Rectal smooth muscle tissue (tissue), 1 donor: ENCODE data around the gene ABCB6.

Source experiments
- H3K27ac ChIP-seq: one replicate; pipeline ENCODE4 v1.7.0; 2013; ENCODE audit warnings: low read depth, low read length, inconsistent platforms
- H3K27me3 ChIP-seq: one replicate; pipeline ENCODE4 v1.7.0; 2013; ENCODE audit warnings: low read length; ENCODE audit not compliant: control insufficient read depth, insufficient read depth
- H3K36me3 ChIP-seq: one replicate; pipeline ENCODE4 v1.7.0; 2013; ENCODE audit warnings: low read length; ENCODE audit not compliant: control insufficient read depth, insufficient read depth
- H3K4me1 ChIP-seq: one replicate; pipeline ENCODE4 v1.7.0; 2013; ENCODE audit warnings: low read length; ENCODE audit not compliant: control insufficient read depth, insufficient read depth
- H3K4me3 ChIP-seq: one replicate; pipeline ENCODE4 v1.7.0; 2013; ENCODE audit warnings: low read length
- H3K9ac ChIP-seq: one replicate; pipeline ENCODE4 v1.7.0; 2013; ENCODE audit warnings: low read length

ABCB6 gene

DNA sequence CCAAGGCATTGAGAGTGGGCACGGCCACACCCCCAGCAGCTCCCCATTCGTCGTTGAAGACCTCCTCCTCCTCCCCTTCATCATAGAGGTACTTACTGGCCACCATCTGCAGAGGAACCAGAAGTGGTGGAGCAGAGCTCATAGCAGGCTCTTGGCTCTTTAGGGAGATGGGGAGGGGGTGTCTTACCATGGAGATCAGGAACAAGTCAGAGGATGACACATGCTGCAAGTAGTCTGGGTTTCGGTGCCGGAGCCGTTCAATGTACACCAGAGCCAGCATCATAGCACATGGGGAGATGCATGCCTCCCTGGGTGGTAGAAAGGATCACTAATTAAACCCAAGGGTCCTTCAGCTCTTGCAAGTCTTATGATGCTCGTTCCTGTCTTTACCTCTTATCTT is 44.0 kb downstream of the ABCB6 start:
- Histone ChIP-seq H3K27ac (no peak overlapping the region), H3K4me3 (no peak overlapping the region), H3K4me1 (peaks cover 17% of the 10 kb centered on the region), H3K36me3 (peaks cover 12% of the 10 kb centered on the region), H3K27me3 (no peaks in the 10 kb centered on the region), H3K9ac (no peak overlapping the region)

DNA sequence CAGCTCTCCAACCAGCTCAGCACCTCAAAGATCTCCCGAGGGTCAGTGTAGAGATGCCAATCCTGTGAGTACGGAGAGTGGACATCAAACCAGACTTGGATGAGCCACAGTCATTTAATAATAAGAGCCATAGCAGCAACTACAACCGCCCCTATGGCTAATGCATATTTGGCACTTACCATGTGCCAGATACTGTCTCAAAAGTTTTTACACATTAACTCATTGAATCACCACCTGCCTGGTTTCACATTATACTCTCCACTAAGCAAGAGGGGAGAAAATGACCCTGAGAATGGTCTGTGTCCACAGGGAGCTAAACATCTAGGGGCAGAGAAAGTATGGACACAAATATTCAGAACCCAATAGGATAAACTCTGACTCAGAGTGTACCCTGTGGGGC is 44.6 kb downstream of the ABCB6 start:
- Histone ChIP-seq H3K27me3 (no peaks in the 10 kb centered on the region), H3K27ac (no peak overlapping the region), H3K4me3 (no peak overlapping the region), H3K9ac (no peak overlapping the region), H3K4me1 (peaks cover 17% of the 10 kb centered on the region), H3K36me3 (peaks cover 12% of the 10 kb centered on the region)

DNA sequence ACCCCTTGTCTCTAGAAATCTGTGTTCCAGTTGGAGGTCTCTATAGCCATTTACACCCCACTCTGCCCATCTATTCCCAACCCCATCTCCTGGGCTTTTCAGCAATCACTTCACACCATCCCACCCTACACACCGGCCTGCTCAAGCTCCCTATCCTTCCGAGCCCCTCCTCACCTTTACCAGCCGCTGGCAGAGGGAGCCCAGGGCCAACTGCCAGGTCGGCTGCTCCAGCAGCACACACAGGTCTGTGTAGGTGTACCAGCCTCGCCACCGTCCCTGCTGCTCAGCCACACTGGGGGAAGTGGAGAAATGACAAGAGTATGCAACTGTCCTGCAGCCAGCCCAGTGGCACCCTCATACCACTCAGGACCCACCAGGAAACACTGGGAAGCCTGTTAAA is 45.6 kb downstream of the ABCB6 start:
- Histone ChIP-seq H3K4me3 (no peak overlapping the region), H3K9ac (no peak overlapping the region), H3K36me3 (peaks cover 12% of the 10 kb centered on the region), H3K27me3 (no peaks in the 10 kb centered on the region), H3K4me1 (peaks cover 12% of the 10 kb centered on the region), H3K27ac (no peak overlapping the region)

DNA sequence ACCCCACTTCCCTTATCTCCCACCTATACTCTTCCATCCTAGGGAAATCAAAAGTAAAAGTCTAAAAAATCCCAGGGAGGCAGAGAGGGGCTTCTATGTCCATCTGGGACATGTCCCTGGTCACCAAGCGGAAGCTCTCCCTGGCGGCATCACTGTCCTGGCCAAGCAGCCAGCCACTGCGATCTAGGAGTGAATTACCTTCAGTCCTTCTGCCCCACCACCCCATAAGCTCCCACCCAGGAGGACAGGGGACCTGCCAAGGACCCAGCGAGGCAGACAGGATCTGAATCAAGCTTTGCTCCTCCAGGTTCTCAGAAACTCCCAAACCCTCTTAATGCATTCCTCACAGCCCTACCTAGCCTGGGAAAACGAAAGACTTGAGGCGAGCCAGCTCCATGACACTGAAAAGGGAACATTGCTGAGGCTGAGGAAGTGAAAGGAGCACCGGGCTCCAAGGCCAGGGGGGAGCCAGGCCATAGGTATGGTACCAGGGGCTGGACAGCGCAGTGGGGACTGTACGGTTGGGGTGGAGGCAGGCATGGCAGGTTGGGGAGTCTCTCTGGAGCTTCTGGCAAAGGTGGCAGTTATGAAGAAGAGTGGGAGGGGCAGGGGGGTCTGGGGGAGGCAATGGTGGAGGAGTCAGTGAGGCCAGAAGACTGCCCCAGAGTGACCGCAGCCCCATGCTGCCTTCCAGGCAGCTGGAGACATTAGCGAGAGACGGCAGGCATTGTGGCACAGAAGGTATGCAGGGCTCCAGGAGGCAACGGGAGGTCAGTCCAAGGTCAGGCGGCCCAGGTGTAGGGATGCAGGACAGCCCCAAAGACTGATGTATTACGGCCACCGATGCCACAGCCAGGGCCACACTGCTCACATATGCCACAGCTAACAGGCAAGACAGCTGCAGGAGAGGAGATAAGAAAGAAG is 46.3 kb downstream of the ABCB6 start:
- peaks cover 11% of the 10 kb centered on the region for H3K4me1 ChIP-seq
- peaks cover 12% of the 10 kb centered on the region for H3K36me3 ChIP-seq
- H3K9ac ChIP-seq, result no peak overlapping the region
- H3K27ac ChIP-seq, result no peak overlapping the region
- no peak overlapping the region for H3K4me3 ChIP-seq
- no peaks in the 10 kb centered on the region for H3K27me3 ChIP-seq

DNA sequence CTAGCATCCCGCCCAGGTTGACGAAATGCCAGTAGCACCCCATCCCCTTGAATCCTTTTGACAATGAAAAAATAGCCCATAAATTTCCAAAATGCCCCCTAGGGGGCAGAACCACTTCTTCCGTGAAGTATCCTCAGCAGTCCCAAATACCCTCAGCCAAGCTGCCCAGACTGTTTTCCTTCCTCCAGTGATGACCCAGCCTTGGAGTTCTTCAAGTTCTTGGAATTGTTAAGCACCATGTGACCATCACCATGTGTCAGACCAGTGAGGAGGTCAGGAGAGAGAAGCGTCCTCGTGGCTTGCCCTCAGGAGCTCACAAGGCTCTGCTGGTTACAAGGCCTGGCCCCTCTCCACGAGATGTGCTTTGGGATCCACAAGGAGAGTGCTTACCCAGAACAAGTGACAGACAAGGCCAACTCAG is 47.5 kb downstream of the ABCB6 start:
- H3K4me3 ChIP-seq, result no peak overlapping the region
- peak overlapping the region; percentile 60 for H3K27ac ChIP-seq
- H3K4me1 ChIP-seq, result peaks cover 7% of the 10 kb centered on the region
- H3K36me3 ChIP-seq, result peaks cover 12% of the 10 kb centered on the region
- no peak overlapping the region for H3K9ac ChIP-seq
- H3K27me3 ChIP-seq, result no peaks in the 10 kb centered on the region

DNA sequence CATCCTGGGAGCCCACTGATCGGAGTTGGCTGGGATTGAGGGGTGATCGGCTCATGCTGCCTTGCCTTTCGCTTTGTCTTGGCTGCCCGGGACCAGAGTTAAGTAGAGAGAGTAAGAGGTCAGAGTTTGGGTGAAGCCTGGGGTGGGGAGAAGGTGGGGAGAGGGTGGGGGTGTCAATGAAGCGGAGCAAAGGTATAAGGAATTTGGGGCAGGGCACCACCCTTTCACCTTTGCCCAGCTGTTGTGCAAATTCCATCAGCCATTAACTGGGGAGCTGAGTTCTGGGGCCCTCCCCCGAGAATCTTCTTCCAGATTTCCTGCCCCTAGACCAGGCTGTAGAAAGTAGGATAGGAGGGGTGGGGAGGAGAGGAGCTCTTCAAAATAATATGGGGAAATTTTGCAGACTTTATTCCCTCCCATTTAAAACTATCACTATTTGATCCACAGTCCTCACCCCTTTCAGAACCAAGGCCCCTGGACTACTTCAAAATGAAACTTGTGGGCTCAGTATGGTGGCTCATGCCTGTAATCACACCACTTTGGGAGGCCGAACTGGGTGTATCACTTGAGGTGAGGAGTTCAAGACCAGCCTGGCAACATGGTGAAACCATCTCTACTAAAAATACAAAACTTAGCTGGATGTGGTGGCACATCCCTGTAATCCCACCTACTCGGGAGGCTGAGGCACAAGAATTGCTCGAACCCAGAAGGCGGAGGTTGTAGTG is 48.7 kb downstream of the ABCB6 start, which contains the start of gene SLC23A3:
Gene SLC23A3, minus strand, starts transcription at position 100 of the 725 bp plus-strand sequence. Its CDS starts 45 bp downstream, at position 55.
- Histone ChIP-seq H3K27me3 (no peaks in the 10 kb centered on the region), H3K36me3 (peaks cover 12% of the 10 kb centered on the region), H3K4me3 (no peak within 1 kb of the TSS), H3K9ac (no peak within 1 kb of the TSS), H3K4me1 (peaks cover 3% of the 10 kb centered on the region), H3K27ac (no peak within 1 kb of the TSS)

DNA sequence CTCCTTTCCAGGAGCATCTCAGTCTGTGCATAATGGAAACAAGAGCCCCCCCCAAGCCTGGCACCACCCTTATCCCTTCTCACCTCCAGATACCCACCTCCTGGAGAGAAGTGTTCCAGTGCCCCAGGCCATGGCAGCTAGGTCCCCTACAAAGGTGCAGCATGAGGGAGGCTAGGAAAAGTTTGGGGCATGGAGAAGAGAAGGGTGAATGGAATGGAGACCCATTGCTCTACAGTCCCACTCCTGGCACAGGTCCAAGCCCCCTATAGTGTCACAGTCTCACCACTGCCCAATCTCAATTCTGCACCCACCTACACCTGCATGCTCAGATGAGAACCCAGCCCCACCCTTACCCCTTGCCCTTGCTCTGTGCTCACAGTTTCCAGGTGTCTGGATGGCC is 49.8 kb downstream of the ABCB6 start:
- Histone ChIP-seq H3K9ac (no peak overlapping the region), H3K27ac (no peak overlapping the region), H3K36me3 (peaks cover 2% of the 10 kb centered on the region), H3K4me3 (no peak overlapping the region), H3K27me3 (no peaks in the 10 kb centered on the region), H3K4me1 (peaks cover 3% of the 10 kb centered on the region)

DNA sequence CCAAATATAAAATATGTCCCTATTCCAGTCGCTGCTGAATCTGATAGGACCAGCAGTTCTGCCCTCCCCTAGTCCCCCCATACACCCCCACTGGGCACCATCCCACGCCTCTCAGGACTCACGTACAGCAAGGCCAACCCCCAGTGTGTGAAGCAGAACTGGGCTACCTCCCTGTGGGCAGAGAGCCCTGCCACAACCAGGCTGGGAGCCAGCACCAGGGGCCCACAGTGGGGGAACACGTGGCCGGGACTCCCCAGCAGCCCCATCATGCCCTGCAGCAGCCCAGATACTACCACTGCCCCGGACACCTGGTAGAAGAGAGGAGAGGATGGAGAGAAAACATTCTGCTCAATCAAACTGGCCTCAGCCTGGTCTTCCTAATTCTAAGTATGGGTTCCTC is 50.2 kb downstream of the ABCB6 start:
- Histone ChIP-seq H3K36me3 (no peaks in the 10 kb centered on the region), H3K27me3 (no peaks in the 10 kb centered on the region), H3K4me1 (peaks cover 3% of the 10 kb centered on the region), H3K27ac (no peak overlapping the region), H3K9ac (no peak overlapping the region), H3K4me3 (no peak overlapping the region)

DNA sequence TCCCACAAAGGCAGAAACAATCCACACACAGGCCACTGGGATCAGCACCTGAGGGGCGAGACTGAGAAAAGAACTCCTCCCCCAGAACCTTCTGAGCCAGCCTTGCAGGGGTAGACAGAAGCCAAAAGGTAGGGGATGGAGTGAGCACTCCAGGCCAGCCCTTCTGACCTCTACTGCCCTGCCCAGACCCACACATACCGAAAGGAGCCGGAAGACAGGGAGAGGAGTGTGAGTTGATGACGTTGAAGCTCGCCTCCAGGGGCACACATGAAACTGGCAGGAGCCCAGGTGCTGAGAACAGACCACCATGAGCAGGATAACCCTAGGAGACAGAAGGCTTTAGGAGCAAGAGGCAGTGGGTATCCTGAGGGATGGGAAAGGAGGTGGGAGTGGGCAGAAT is 50.8 kb downstream of the ABCB6 start:
- Histone ChIP-seq H3K4me3 (no peak overlapping the region), H3K9ac (no peak overlapping the region)

DNA sequence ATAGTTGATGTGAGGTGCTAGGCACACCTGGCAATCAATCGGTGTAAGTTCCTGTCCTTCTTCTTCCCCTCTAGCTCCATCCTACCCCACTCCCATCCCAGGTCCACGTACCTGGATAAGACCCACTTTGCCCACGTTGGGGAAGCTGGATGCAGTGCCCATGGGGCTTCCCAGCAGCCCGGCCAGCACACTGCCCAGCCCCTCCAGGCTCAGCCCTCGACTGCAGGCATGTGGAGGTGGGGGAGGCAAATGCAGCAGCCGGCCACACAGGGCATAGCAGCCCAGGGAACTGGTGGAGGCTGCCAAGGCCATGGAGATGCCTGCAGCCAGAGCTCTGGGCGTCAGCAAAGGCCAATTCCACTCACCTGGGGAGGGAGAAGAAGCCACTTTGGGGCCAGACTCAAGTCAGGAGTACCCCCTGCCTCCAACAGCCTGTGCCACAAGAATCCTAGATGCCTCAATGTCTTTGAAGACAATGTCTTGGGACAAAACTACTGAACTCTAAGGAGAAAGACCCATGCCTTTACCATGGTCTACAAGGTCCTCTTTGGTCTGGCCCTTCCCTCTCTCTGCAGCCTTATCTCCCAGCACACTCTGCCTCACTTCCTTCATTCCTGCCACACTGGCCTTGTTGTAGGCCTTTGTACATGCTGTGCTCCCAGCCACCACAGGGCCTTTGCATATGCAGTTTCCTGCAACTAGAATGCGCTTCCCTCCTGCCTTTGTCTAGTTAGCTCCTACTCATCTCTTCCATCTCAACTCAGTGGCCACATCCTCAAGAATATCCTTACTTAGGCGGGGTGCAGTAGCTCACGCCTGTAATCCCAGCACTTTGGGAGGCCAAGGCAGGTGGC is 53.5 kb downstream of the ABCB6 start:
- Histone ChIP-seq H3K27ac (no peak overlapping the region), H3K9ac (no peak overlapping the region), H3K4me1 (no peaks in the 10 kb centered on the region), H3K36me3 (no peaks in the 10 kb centered on the region), H3K4me3 (no peak overlapping the region), H3K27me3 (no peaks in the 10 kb centered on the region)

More for the DNA sequence above, 50.8 kb downstream of the ABCB6 start:
- Histone ChIP-seq H3K27ac (no peak overlapping the region), H3K27me3 (no peaks in the 10 kb centered on the region), H3K36me3 (no peaks in the 10 kb centered on the region), H3K4me1 (peaks cover 3% of the 10 kb centered on the region)

DNA sequence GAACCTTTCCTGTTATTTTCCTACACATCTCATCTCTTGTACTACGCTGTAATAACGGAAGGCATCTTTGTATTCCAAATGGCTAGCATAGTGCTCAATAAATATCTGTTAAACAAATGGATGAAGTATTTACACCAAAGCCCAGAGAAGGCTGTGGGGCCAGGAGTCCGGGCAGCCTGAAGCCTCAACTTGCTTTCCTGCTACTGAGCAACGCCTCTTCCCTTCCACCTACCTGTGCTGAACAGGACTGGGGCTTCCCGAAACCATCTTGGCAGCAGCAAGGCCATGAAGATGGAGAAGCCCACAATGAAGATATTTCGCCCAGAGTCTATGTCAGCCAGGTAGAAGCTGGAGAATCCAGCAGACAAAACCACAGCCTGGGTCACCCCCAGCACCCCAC is 55.6 kb downstream of the ABCB6 start:
- Histone ChIP-seq H3K27me3 (no peaks in the 10 kb centered on the region), H3K4me1 (no peaks in the 10 kb centered on the region), H3K9ac (no peak overlapping the region), H3K36me3 (no peaks in the 10 kb centered on the region), H3K4me3 (no peak overlapping the region), H3K27ac (no peak overlapping the region)

DNA sequence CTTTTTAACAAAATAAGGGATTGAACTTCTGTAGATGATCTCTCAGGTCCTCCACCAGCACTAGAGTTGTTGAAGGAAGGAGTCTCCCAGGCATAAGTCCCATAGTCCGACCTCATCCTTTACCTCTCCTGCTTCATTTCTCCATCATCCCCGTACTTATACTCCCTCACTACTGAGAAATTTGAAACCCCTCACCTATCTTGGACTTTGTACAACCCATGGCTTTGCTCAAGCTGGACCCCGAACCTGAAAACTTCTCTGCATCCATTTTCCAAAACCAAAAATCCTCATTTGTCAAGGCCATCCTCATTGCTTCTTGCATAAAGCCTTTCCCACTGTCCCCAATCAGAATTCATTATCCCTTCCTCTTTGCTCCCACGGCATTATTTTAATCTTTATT is 57.7 kb downstream of the ABCB6 start:
- Histone ChIP-seq H3K9ac (no peak overlapping the region), H3K4me1 (no peaks in the 10 kb centered on the region), H3K27ac (peak overlapping the region; percentile 95), H3K27me3 (no peaks in the 10 kb centered on the region), H3K36me3 (no peaks in the 10 kb centered on the region), H3K4me3 (peak overlapping the region; percentile 80)
